ENCODE results near the gene TOM1. TPM values are rescaled to one million over a fixed set of nuclear protein-coding genes. Genes with fewer than 3 reads are reported as not detected.

TOM1 gene
- total and polyA plus RNA-seq, 2 of the 13 experiments (the other 11 are each of a cell fraction or from before 2014, with no cell fraction given), result 30.8 to 87.3 TPM

DNA sequence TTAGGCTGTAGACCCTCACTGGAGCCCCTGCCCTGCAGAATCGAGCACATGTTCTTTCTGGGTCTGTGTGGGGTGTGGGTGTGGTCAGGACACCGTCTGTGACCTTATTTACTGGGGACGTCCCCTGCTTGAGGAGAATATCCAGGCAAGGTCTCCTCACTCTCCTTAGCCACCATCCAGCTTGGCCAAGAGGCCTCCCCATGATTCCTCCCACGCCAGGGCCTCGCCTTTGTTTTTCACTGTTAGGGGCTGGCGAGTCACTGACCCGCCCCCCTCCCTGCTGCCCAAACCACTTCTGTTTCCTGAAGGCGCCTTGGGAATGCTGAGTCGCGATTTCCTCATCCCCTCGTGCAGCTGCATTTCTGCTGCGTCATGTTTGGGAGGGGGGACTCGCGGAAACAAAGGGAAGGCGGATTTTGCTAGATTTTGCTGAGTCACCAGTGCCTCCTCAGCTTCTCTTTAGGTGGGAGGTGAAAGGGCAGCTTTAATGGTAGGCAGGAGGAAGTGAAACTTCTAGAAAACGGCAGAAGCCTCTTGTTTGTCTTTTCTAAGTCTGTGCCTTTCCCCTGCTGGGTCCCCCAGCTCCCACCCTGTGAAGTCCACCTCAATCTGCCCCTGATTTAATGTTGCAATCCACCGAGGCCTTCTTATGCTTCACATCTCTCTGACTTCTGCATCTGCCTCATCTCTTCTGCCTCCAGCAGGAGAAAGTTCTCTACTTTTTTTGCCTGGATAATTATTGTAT lies 77.2 kb downstream of the TOM1 start (continued):
- TF ChIP-seq, protein P1, sequence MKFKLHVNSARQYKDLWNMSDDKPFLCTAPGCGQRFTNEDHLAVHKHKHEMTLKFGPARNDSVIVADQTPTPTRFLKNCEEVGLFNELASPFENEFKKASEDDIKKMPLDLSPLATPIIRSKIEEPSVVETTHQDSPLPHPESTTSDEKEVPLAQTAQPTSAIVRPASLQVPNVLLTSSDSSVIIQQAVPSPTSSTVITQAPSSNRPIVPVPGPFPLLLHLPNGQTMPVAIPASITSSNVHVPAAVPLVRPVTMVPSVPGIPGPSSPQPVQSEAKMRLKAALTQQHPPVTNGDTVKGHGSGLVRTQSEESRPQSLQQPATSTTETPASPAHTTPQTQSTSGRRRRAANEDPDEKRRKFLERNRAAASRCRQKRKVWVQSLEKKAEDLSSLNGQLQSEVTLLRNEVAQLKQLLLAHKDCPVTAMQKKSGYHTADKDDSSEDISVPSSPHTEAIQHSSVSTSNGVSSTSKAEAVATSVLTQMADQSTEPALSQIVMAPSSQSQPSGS (CRISPR knock-in tag; IDR thresholded peaks at IDR 0.05), result peak; percentile 67; the same call in 1 of the 2 replicates
- peak; percentile 85 for TF ChIP-seq ZNF331 (CRISPR knock-in tag; IDR thresholded peaks at IDR 0.05)
- TF ChIP-seq TBX2 (CRISPR knock-in tag; IDR thresholded peaks at IDR 0.05; ENCODE audit: borderline replicate concordance), result peak; percentile 52; the same call in 1 of the 2 replicates
- TF ChIP-seq, protein P2, sequence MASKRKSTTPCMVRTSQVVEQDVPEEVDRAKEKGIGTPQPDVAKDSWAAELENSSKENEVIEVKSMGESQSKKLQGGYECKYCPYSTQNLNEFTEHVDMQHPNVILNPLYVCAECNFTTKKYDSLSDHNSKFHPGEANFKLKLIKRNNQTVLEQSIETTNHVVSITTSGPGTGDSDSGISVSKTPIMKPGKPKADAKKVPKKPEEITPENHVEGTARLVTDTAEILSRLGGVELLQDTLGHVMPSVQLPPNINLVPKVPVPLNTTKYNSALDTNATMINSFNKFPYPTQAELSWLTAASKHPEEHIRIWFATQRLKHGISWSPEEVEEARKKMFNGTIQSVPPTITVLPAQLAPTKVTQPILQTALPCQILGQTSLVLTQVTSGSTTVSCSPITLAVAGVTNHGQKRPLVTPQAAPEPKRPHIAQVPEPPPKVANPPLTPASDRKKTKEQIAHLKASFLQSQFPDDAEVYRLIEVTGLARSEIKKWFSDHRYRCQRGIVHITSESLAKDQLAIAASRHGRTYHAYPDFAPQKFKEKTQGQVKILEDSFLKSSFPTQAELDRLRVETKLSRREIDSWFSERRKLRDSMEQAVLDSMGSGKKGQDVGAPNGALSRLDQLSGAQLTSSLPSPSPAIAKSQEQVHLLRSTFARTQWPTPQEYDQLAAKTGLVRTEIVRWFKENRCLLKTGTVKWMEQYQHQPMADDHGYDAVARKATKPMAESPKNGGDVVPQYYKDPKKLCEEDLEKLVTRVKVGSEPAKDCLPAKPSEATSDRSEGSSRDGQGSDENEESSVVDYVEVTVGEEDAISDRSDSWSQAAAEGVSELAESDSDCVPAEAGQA (IDR thresholded peaks at IDR 0.05; ENCODE audit: low read depth), result peak; percentile 72
- TF ChIP-seq, protein P2 (CRISPR knock-in tag; IDR thresholded peaks at IDR 0.05; ENCODE audit: borderline replicate concordance), result no peak
- TF ChIP-seq ZNF629 (CRISPR knock-in tag; conservative IDR thresholded peaks at IDR 0.05), result no peak
- no peak for TF ChIP-seq SOX6 (IDR thresholded peaks at IDR 0.05)
- TF ChIP-seq SOX6 (CRISPR knock-in tag; IDR thresholded peaks at IDR 0.05), result peak; percentile 97
- TF ChIP-seq ZGPAT (CRISPR knock-in tag; IDR thresholded peaks at IDR 0.05), result peak; percentile 89; the same call in 1 of the 2 replicates
- no peak for TF ChIP-seq CCDC6 (CRISPR knock-in tag; IDR thresholded peaks at IDR 0.05)
- TF ChIP-seq MED1 (CRISPR knock-in tag; IDR thresholded peaks at IDR 0.05), result peak; percentile 86
- peak; percentile 90; the same call in 1 of the 2 replicates for TF ChIP-seq MYC (CRISPR knock-in tag; IDR thresholded peaks at IDR 0.05; ENCODE audit: borderline replicate concordance)
- TF ChIP-seq ZNF577 (CRISPR knock-in tag; IDR thresholded peaks at IDR 0.05; ENCODE audit: borderline replicate concordance, low read depth), result no peak
- no peak for TF ChIP-seq PRPF4 (IDR thresholded peaks at IDR 0.05; ENCODE audit: low read depth, low read length, poor library complexity, severe bottlenecking)
- TF ChIP-seq MXD4 (CRISPR knock-in tag; IDR thresholded peaks at IDR 0.05), result peak; percentile 86
- peak; percentile 82 for TF ChIP-seq TEAD3 (CRISPR knock-in tag; optimal IDR thresholded peaks at IDR 0.05; ENCODE audit: borderline replicate concordance)
- TF ChIP-seq ATAD3A (CRISPR knock-in tag; IDR thresholded peaks at IDR 0.05), result no peak
- TF ChIP-seq, protein P3, sequence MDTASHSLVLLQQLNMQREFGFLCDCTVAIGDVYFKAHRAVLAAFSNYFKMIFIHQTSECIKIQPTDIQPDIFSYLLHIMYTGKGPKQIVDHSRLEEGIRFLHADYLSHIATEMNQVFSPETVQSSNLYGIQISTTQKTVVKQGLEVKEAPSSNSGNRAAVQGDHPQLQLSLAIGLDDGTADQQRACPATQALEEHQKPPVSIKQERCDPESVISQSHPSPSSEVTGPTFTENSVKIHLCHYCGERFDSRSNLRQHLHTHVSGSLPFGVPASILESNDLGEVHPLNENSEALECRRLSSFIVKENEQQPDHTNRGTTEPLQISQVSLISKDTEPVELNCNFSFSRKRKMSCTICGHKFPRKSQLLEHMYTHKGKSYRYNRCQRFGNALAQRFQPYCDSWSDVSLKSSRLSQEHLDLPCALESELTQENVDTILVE (CRISPR knock-in tag; IDR thresholded peaks at IDR 0.05), result peak; percentile 83; the same call in 1 of the 2 replicates
- TF ChIP-seq HNF4A (CRISPR knock-in tag; IDR thresholded peaks at IDR 0.05), result peak; percentile 86
- peak; percentile 83; the same call in 1 of the 2 replicates for TF ChIP-seq ZNF350 (CRISPR knock-in tag; IDR thresholded peaks at IDR 0.05; ENCODE audit: borderline replicate concordance, low read depth)
